ENCODE measurements around the gene BANF1.

The BANF1 gene

GRCh38 chr11:65968600-65969482 is 33.5 kb upstream of the BANF1 start:
- ChIA-PET CTCF (interaction anchor here (0.7 to 4.5 kb wide), 3 partner anchors 11 to 84 kb away, joined by 3 to 25 read pairs (median 4); no protein-coding TSS in a partner anchor), POLR2A (interaction anchor here (0.6 kb wide), 1 partner anchor 81 kb away, joined by 4 read pairs; the partner anchor contains the start of gene FIBP)
- DNase-seq (ENCODE audit: extremely low spot score): no peak
- no peak for TF ChIP-seq CTCF (IDR thresholded peaks at IDR 0.05; ENCODE audit: control extremely low read depth, extremely low read depth, low read depth, missing control alignments)

GRCh38 chr11:65972116-65972515 is 30.2 kb upstream of the BANF1 start:
- DNase-seq (ENCODE audit: extremely low spot score): no peak
- TF ChIP-seq CTCF (IDR thresholded peaks at IDR 0.05; ENCODE audit: control extremely low read depth, extremely low read depth, low read depth, missing control alignments): no peak
- CTCF ChIA-PET: interaction anchor here (1.7 to 4.5 kb wide), 3 partner anchors 16 to 88 kb away, joined by 10 to 25 read pairs (median 14); partner anchors contain the start of gene FIBP
- POLR2A ChIA-PET: interaction anchor here (0.7 kb wide), 1 partner anchor 178 kb away, joined by 4 read pairs; no protein-coding TSS in a partner anchor

GRCh38 chr11:65973439-65974110 is 28.7 kb upstream of the BANF1 start:
- ChIA-PET CTCF (interaction anchor here (0.8 kb wide), 1 partner anchor 49 kb away, joined by 3 read pairs; no protein-coding TSS in a partner anchor), POLR2A (no interaction called here)
- no peak for TF ChIP-seq CTCF (IDR thresholded peaks at IDR 0.05; ENCODE audit: control extremely low read depth, extremely low read depth, low read depth, missing control alignments)
- DNase-seq (ENCODE audit: extremely low spot score): no peak

GRCh38 chr11:65975771-65976170 is 26.5 kb upstream of the BANF1 start:
- CTCF ChIA-PET: interaction anchor here (1.0 to 1.9 kb wide), 3 partner anchors 13 to 91 kb away, joined by 3 to 7 read pairs (median 5); partner anchors contain the start of gene CCDC85B

GRCh38 chr11:65976216-65977176 is 25.8 kb upstream of the BANF1 start:
- TF ChIP-seq CTCF (IDR thresholded peaks at IDR 0.05; ENCODE audit: control extremely low read depth, extremely low read depth, low read depth, missing control alignments): no peak
- ChIA-PET CTCF (interaction anchor here (1.0 to 1.9 kb wide), 5 partner anchors 12 to 92 kb away, joined by 3 to 7 read pairs (median 3); partner anchors contain the start of genes CCDC85B and FIBP), POLR2A (no interaction called here)

More at GRCh38 chr11:65975771-65976170, 26.5 kb upstream of the BANF1 start:
- no peak for DNase-seq (ENCODE audit: extremely low spot score)
- POLR2A ChIA-PET: no interaction called here
- TF ChIP-seq CTCF (IDR thresholded peaks at IDR 0.05; ENCODE audit: control extremely low read depth, extremely low read depth, low read depth, missing control alignments): no peak

More at GRCh38 chr11:65976216-65977176, 25.8 kb upstream of the BANF1 start:
- no peak for DNase-seq (ENCODE audit: extremely low spot score)
